HG03521 (cell line): ENCODE results near the gene GDPD3.

Experiments
- ATAC-seq: cut with Tn5 transposase; IDR thresholded peaks from one replicate; pipeline ENCODE4 v1.9.1; 2021; ENCODE audit warnings: mild to moderate bottlenecking, moderate library complexity; ENCODE audit not compliant: unreplicated experiment

Gene GDPD3, protein sequence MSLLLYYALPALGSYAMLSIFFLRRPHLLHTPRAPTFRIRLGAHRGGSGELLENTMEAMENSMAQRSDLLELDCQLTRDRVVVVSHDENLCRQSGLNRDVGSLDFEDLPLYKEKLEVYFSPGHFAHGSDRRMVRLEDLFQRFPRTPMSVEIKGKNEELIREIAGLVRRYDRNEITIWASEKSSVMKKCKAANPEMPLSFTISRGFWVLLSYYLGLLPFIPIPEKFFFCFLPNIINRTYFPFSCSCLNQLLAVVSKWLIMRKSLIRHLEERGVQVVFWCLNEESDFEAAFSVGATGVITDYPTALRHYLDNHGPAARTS

DNA sequence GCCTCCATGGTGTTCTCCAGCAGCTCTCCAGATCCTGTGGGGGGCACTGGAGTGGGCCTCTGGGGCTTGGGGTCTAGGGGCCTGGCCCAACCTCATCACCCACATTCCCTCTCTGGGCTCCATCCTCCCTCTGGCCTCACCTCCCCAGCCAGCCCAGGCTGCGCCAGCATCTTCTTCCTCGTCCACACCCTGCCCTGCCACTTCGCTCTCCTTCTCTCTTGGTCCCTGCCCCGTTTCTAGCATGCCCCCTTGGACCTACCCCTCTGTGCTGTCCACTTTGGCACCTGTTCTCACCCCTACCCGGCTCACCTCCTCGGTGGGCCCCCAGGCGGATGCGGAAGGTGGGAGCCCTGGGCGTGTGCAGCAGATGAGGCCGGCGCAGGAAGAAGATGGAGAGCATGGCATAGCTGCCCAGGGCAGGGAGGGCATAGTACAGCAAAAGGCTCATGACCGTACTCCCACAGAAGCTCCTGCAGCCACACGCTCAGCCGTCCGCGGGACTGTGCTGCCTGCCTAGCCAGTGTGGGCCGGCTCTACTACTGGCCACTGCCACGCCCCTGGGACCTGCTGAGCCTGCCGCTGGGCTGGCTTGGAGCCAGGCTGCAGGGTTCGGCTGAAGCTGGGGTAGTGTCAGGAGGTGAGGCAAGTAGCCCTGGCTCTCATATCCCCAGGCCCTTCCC is at the start of gene GDPD3:
GDPD3 (minus strand) TSS at position 507 of the 680 bp plus-strand sequence; CDS start at position 448, 59 bp downstream.
- ATAC-seq, result no peak

- no peak for ATAC-seq
Observed at GRCh38 chr16:30157214-30157613, 43.9 kb upstream of the GDPD3 start.

- no peak for ATAC-seq
Observed at GRCh38 chr16:30155188-30155587, 41.9 kb upstream of the GDPD3 start.

DNA sequence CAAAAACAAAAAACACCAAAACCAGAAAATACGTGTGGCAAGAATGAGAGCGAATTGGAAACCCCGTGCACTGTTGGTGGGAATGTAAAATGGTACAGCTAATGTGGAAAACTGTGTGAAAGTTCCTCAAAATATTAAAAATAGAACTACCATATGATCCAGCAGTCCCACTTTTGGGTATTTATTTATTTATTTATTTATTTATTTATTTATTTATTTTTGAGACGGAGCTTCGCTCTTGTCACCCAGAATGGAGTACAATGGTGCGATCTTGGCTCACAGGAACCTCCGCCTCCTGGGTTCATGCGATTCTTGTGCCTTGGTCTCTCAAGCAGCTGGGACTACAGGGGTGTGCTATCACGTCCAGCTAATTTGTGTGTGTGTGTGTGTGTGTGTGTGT is 39.2 kb upstream of the GDPD3 start:
- ATAC-seq, result no peak

GRCh38 chr16:30151091-30151490 is 37.8 kb upstream of the GDPD3 start:
- no peak for ATAC-seq

DNA sequence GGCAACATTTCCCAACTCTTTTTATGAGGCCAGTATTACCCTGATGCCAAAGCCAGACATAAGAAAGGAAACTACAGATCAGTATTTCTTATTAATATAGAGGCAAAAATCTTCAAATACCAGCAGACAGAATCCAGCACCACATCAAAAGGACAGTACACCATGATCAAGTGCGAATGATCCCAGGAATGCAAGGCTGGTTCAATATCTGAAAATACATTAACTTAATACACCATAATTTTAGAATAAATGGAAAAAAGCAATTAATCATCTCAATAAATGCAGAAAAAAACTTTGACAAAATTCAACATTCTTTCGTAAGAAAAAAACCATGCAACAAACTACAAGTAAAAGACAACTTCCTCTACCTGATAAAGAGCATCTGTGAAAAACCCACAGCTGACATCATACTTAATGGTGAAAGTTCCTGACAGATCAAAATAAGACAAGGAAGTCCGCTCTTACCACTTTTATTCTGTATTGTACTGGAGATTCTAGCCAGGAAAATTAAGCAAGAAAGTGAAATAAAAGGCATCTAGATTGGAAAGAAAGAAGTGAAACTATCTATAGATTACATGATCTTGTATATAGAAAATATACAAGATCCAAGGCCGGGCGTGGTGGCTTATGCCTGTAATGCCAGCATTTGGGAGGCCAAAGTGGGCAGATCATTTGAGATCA is 36.1 kb upstream of the GDPD3 start:
- ATAC-seq, result no peak

GRCh38 chr16:30147843-30148510 is 34.6 kb upstream of the GDPD3 start:
- ATAC-seq, result no peak

GRCh38 chr16:30145657-30146056 is 32.3 kb upstream of the GDPD3 start:
- ATAC-seq, result no peak

GRCh38 chr16:30144917-30145316 is 31.6 kb upstream of the GDPD3 start:
- ATAC-seq, result no peak

GRCh38 chr16:30144017-30144416 is 30.7 kb upstream of the GDPD3 start:
- no peak for ATAC-seq

DNA sequence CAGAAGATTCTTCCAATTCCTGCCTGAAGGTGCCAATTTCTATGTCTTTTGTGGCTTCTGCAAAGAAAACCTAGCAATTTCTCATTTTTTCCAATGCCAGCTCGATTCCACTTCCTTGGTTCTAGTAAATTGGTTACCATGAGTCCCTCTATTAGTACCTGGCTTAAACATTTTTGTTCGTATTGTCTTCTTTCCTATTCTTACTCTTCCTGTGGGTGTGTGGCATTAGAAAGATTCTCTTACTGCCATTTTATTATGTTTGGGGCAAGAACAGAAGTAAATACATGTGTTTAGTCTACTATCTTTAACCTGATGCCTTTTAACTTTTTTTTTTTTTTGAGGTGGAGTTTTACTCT is 30.0 kb upstream of the GDPD3 start:
- no peak for ATAC-seq

GRCh38 chr16:30142672-30143346 is 29.5 kb upstream of the GDPD3 start:
- no peak for ATAC-seq

GRCh38 chr16:30141750-30142149 is 28.4 kb upstream of the GDPD3 start:
- ATAC-seq, result no peak

GRCh38 chr16:30139583-30140481 is 26.5 kb upstream of the GDPD3 start:
- no peak for ATAC-seq

- ATAC-seq, result no peak
Observed at GRCh38 chr16:30137897-30138296, 24.6 kb upstream of the GDPD3 start.

- no peak for ATAC-seq
Observed at GRCh38 chr16:30136971-30137605, 23.8 kb upstream of the GDPD3 start.

GRCh38 chr16:30132591-30132990 is 19.3 kb upstream of the GDPD3 start:
- no peak for ATAC-seq

- no peak for ATAC-seq
Observed at GRCh38 chr16:30131869-30132475, 18.6 kb upstream of the GDPD3 start.

GRCh38 chr16:30127993-30128392 is 14.7 kb upstream of the GDPD3 start:
- ATAC-seq, result no peak
